Vagina (tissue), 2 donors: ENCODE measurements around the gene IQCF5. TPM values are rescaled to one million over a fixed set of nuclear protein-coding genes. Genes with fewer than 3 reads are reported as not detected.

Experiments used
- DNase-seq, 2 donors: peaks; one replicate each; pipeline ENCODE4 v3.0.0-alpha.2; 2017; ENCODE audit errors: extremely low spot score in 2 of 2
- H3K27ac ChIP-seq: fragments of 200-600 bp; sonication (generic); one replicate; pipeline ENCODE4 v1.5.1; 2019
- H3K27me3 ChIP-seq: fragments of 200-600 bp; sonication (generic); one replicate; pipeline ENCODE4 v1.5.1; 2019
- H3K36me3 ChIP-seq, 2 donors: fragments of 200-600 bp; sonication (generic); one replicate each; pipeline ENCODE4 v1.5.1; 2017 to 2019
- H3K4me1 ChIP-seq: fragments of 200-600 bp; sonication (generic); one replicate; pipeline ENCODE4 v1.5.1; 2019
- H3K4me3 ChIP-seq, 2 donors: fragments of 200-600 bp; sonication (generic); 1 replicate in 1 of 2; 2 replicates in 1 of 2; pipeline ENCODE4 v1.5.1; 2016 to 2019
- H3K9me3 ChIP-seq: fragments of 200-600 bp; sonication (generic); one replicate; pipeline ENCODE4 v1.5.1; 2019
- POLR2A ChIP-seq, 2 donors: fragments of 450-650 bp; IDR thresholded peaks; one replicate each; pipeline ENCODE4 v1.6.1; 2017; ENCODE audit warnings: antibody characterized with exemption in 2 of 2, mild to moderate bottlenecking in 2 of 2, moderate library complexity in 2 of 2
- POLR2AphosphoS5 ChIP-seq, 2 donors: sonication (generic); formaldehyde crosslinking; IDR thresholded peaks; one replicate each; pipeline ENCODE4 v1.9.0; 2017; ENCODE audit warnings: antibody characterized with exemption in 2 of 2, mild to moderate bottlenecking in 2 of 2, low read depth in 1 of 2; ENCODE audit not compliant: insufficient read depth in 1 of 2
- intact Hi-C: fragments of 100-400 bp; cut with DNase I; formaldehyde crosslinking; loops from one replicate; pipeline ENCODE4 v1.15.1; 2023
- total RNA-seq: library from RNA; depleted of rRNA; stranded (reverse); fragments of >200 nt; gene quantifications from one replicate; pipeline ENCODE4 v1.2.3, GENCODE V29; 2016
- TF ChIP-seq, protein P1 (sequence below), 3 experiments: fragments of 450-650 bp in 2 of 3; fragments of 200-600 bp in 1 of 3; sonication (generic) in 1 of 3; IDR thresholded peaks; one replicate each; pipeline ENCODE4 v1.5.1; 2017 to 2019; ENCODE audit warnings: antibody characterized with exemption in 3 of 3, mild to moderate bottlenecking in 2 of 3, moderate library complexity in 2 of 3

The IQCF5 gene
- total RNA-seq, 1 donor from 2014 or later = not detected

DNA sequence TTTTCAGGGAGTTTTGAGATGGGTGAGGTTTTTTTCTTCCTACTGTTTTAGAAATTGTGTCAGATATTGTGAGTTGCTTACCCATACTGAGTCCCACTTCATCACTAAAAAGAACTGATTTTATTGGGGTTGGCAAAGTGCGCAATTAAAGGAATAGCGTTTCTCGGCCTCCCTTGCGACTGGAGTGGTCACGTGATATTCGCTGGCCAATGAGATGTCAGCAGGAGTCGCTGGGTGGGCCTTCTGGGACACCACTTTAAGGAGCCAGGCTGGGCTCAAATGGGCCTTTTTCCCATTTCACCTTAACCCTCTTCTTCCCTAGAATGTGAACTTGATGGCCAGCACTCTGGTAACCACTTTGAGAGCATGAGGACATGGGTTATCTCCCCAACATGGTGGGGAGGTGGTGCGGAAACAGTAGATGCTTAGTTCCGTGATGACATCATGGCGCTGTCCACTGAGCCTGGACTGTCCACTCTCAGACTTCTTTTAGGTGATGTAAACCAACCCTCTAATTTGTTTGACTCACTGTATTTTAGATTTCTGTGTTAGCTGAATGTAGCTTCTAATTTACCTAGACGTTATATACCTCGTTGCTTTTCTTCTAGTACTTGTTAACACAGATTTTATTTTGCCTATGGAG lies 13.2 kb upstream of the IQCF5 start:
- intact Hi-C loops = no loop called here
- no peaks in the 10 kb centered on the region for H3K9me3 ChIP-seq
- H3K36me3 ChIP-seq = no peaks in the 10 kb centered on the region
- no peak overlapping the region for H3K27ac ChIP-seq
- DNase-seq = no peak
- no peak overlapping the region for H3K4me3 ChIP-seq
- no peaks in the 10 kb centered on the region for H3K4me1 ChIP-seq
- TF ChIP-seq POLR2A (IDR thresholded peaks at IDR 0.05) = no peak
- TF ChIP-seq, protein P1, sequence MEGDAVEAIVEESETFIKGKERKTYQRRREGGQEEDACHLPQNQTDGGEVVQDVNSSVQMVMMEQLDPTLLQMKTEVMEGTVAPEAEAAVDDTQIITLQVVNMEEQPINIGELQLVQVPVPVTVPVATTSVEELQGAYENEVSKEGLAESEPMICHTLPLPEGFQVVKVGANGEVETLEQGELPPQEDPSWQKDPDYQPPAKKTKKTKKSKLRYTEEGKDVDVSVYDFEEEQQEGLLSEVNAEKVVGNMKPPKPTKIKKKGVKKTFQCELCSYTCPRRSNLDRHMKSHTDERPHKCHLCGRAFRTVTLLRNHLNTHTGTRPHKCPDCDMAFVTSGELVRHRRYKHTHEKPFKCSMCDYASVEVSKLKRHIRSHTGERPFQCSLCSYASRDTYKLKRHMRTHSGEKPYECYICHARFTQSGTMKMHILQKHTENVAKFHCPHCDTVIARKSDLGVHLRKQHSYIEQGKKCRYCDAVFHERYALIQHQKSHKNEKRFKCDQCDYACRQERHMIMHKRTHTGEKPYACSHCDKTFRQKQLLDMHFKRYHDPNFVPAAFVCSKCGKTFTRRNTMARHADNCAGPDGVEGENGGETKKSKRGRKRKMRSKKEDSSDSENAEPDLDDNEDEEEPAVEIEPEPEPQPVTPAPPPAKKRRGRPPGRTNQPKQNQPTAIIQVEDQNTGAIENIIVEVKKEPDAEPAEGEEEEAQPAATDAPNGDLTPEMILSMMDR (IDR thresholded peaks at IDR 0.05) = no peak
- TF ChIP-seq POLR2AphosphoS5 (IDR thresholded peaks at IDR 0.05; ENCODE audit: insufficient read depth in 1 of 2, low read depth in 1 of 2) = no peak
- H3K27me3 ChIP-seq = no peaks in the 10 kb centered on the region

DNA sequence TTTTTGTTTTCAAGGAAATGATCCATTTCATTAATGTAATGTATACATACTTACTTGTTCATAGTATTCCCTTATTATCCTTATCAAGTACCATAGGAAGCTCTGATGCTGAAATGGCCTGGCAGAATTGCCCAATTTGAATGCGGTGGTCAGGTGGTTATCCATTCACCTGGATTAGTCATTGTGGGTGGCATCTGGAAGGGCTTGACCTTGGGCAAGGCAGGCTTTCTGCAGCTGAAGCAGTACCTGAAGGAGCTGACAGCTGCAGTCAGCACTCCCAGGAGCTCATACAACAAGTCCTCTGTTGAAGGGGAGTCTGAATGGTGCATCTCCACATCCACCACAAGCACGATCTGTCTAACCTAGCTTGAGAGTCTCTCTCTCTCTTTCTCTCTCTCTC lies 12.2 kb upstream of the IQCF5 start:
- no peaks in the 10 kb centered on the region for H3K4me1 ChIP-seq
- H3K27me3 ChIP-seq = no peaks in the 10 kb centered on the region
- H3K36me3 ChIP-seq = no peaks in the 10 kb centered on the region
- H3K4me3 ChIP-seq = no peak overlapping the region
- intact Hi-C loops = no loop called here
- TF ChIP-seq POLR2AphosphoS5 (IDR thresholded peaks at IDR 0.05; ENCODE audit: insufficient read depth in 1 of 2, low read depth in 1 of 2) (no peak), POLR2A (IDR thresholded peaks at IDR 0.05) (no peak)
- TF ChIP-seq, protein P1 (IDR thresholded peaks at IDR 0.05) = no peak
- H3K9me3 ChIP-seq = no peaks in the 10 kb centered on the region
- no peak for DNase-seq
- no peak overlapping the region for H3K27ac ChIP-seq

DNA sequence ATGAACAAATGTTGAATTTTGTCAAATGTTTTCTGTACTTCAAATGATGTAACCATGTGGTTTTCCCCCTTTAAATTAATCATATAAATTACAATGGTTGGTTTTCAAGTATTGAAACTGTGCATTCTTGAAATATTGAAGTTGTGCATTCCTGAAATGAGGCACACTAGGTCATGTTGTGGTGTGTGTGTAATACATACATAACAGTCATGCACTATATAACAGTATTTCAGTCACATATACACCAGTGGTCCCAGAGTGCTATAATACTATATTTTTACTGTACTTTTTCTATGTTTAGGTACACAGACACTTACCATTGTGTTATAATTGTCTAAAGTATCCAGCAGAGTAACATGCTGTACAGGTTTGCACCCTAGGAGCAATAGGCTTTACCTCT lies 11.0 kb upstream of the IQCF5 start:
- no peaks in the 10 kb centered on the region for H3K9me3 ChIP-seq
- no peak overlapping the region for H3K4me3 ChIP-seq
- no peaks in the 10 kb centered on the region for H3K27me3 ChIP-seq
- H3K4me1 ChIP-seq = no peaks in the 10 kb centered on the region
- no peak for DNase-seq
- TF ChIP-seq POLR2A (IDR thresholded peaks at IDR 0.05) (no peak), POLR2AphosphoS5 (IDR thresholded peaks at IDR 0.05; ENCODE audit: insufficient read depth in 1 of 2, low read depth in 1 of 2) (no peak)
- TF ChIP-seq, protein P1 (IDR thresholded peaks at IDR 0.05) = no peak
- H3K27ac ChIP-seq = no peak overlapping the region
- no peaks in the 10 kb centered on the region for H3K36me3 ChIP-seq
- intact Hi-C loops = no loop called here

DNA sequence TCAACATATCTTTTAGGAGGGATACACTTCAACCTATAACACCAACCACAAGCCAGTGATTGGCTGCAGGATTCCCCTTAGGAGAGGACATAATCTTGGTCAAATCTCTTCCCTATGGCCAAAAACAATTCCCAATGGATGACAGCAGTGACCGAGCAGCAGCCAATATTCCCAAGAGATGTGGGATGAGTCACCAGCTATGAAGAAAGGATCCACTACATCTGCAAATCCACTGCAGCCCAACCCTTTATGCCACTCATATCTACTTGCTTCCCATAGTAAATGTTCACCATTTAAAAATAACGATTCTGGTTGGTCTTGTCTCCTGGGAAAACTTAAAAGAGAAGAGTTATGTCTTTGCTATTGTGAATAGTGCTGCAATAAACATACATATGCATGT lies 4.5 kb upstream of the IQCF5 start:
- no peaks in the 10 kb centered on the region for H3K4me1 ChIP-seq
- intact Hi-C loops = no loop called here
- no peak for TF ChIP-seq POLR2A (IDR thresholded peaks at IDR 0.05)
- TF ChIP-seq POLR2AphosphoS5 (IDR thresholded peaks at IDR 0.05; ENCODE audit: insufficient read depth in 1 of 2, low read depth in 1 of 2) = no peak
- TF ChIP-seq, protein P1 (IDR thresholded peaks at IDR 0.05) = no peak
- H3K9me3 ChIP-seq = no peaks in the 10 kb centered on the region
- H3K27ac ChIP-seq = no peak overlapping the region
- H3K36me3 ChIP-seq = no peaks in the 10 kb centered on the region
- no peak for DNase-seq
- H3K27me3 ChIP-seq = no peaks in the 10 kb centered on the region
- H3K4me3 ChIP-seq = no peak overlapping the region

DNA sequence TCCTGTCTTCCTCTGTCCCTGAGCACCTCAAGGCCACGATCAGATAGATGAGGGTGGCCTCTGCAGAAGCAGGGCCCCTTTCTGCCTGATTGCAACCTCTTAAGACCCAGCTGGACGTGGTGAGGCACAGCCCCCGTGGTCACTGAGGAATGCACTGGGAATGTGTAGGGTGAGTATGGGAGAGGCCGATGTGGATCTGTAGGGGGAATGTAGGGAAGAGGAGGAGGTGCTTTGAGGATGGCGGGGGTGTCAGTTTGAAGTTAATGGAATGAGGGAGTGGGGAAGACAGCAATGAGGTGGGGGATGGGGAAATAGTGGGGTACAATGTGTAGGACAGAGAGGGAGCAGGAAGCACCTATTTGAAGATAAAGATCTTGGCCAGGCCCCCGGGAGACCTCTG lies 785 bp upstream of the IQCF5 start:
- no peaks in the 10 kb centered on the region for H3K9me3 ChIP-seq
- no peak for DNase-seq
- no peaks in the 10 kb centered on the region for H3K4me1 ChIP-seq
- intact Hi-C loops = no loop called here
- no peaks in the 10 kb centered on the region for H3K36me3 ChIP-seq
- no peak overlapping the region for H3K4me3 ChIP-seq
- no peaks in the 10 kb centered on the region for H3K27me3 ChIP-seq
- H3K27ac ChIP-seq = no peak overlapping the region
- TF ChIP-seq POLR2AphosphoS5 (IDR thresholded peaks at IDR 0.05; ENCODE audit: insufficient read depth in 1 of 2, low read depth in 1 of 2) (no peak), POLR2A (IDR thresholded peaks at IDR 0.05) (no peak)
- TF ChIP-seq, protein P1 (IDR thresholded peaks at IDR 0.05) = no peak
